DND-41 (cell line): ENCODE results near the gene RMND5A.

Experiments used
- EZH2 ChIP-seq: IDR thresholded peaks from 3 replicates; pipeline ENCODE4 v1.6.1; 2012; ENCODE audit warnings: borderline replicate concordance, low read depth, mild to moderate bottlenecking, moderate library complexity, low read length, inconsistent platforms; ENCODE audit not compliant: severe bottlenecking
- TF ChIP-seq, protein P1 (sequence below): IDR thresholded peaks from 2 replicates; pipeline ENCODE4 v1.5.1; 2012; ENCODE audit warnings: borderline replicate concordance, low read length, moderate library complexity, mild to moderate bottlenecking; ENCODE audit not compliant: poor library complexity, severe bottlenecking; ENCODE audit errors: extremely low read depth

DNA sequence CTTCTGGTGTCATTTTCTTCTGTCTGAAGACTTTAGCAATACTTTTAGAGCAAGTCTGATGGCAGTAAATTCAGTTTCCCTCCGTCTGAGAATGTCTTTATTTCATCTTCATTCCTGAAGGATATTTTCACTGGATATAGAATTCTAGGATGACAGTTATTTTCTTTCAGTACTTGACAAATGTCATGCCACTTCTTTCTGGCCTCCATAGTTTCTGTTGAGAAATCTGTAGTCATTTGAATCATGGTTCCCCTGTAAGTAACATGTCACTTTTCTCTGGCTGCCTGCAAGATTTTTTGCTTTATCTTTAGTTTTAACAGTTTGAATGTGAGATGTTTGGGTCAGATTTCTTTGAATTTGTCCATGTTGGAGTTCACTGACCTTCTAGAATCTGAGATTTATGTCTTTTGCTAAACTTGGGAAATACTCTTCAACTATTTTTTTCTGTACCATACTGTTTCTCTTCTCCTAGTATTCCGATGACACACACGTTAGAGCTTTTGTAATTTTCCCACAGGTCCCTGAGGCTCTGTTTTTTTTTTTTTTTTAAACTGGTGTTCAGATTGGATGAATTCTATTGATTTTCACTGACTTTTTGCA is 30.2 kb downstream of the RMND5A start:
- TF ChIP-seq EZH2, result no peak
- TF ChIP-seq, protein P1, sequence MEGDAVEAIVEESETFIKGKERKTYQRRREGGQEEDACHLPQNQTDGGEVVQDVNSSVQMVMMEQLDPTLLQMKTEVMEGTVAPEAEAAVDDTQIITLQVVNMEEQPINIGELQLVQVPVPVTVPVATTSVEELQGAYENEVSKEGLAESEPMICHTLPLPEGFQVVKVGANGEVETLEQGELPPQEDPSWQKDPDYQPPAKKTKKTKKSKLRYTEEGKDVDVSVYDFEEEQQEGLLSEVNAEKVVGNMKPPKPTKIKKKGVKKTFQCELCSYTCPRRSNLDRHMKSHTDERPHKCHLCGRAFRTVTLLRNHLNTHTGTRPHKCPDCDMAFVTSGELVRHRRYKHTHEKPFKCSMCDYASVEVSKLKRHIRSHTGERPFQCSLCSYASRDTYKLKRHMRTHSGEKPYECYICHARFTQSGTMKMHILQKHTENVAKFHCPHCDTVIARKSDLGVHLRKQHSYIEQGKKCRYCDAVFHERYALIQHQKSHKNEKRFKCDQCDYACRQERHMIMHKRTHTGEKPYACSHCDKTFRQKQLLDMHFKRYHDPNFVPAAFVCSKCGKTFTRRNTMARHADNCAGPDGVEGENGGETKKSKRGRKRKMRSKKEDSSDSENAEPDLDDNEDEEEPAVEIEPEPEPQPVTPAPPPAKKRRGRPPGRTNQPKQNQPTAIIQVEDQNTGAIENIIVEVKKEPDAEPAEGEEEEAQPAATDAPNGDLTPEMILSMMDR, result no peak
